Ureter (tissue), 1 donor: ENCODE results near the gene ZNF286A. TPM values are rescaled to one million over a fixed set of nuclear protein-coding genes. Genes with fewer than 3 reads are reported as not detected.
"Not testable (repeated sequence)": the region's sequence is repeated elsewhere in the genome, so short reads cannot be mapped to it uniquely, and the experiment has no call there.

ENCODE experiments used
- DNase-seq: peaks from one replicate; pipeline ENCODE4 v3.0.0-alpha.2; 2020; ENCODE audit warnings: low spot score
- total RNA-seq: library from RNA; stranded (reverse); gene quantifications from one replicate; pipeline ENCODE4 v1.2.4, GENCODE V29; 2023
- donor health status: DM: yes; HTN: yes; CAD: no.

ZNF286A gene
- total RNA-seq, 1 donor from 2014 or later: 14.2 TPM

DNA sequence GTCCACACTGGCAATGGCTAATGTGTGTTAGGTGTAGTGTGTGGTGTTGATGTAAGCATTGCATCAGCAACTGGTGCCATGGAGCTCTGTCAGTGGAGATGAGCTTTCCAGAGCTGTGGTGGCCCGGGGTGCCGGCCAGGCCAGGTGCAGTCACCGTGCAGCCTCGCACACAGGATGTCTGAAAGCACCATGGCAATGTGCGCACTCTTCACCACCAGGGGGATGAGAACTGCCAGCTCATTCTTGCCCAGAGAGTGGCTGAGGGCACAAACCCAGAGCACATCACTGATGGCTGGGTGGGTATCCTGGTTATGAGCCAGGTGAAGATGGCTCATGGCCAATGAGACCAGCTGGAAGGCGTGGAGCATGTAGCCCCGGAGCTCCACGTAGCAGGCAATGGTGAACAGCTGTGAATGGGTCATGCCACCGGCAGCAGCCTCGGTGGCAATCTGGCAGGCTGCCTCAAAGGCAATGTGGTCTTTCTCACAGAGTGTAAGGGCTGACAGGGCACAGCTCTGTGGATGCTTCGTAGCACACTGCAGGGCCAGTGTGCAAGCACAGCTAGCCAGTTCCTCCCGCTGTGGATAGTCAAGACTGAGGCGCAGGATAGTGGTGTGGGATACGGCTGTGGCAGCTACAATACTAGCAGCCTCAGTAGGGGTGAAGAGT, 69.4 kb downstream of the ZNF286A start:
- not testable (repeated sequence) for DNase-seq

Other genes starting within 250 kb of the ZNF286A start
- 25.4 TPM for gene CDRT4, start 232.1 kb upstream of the ZNF286A start, total RNA-seq
- 39.3 TPM for gene TVP23C, start 136.3 kb upstream of the ZNF286A start, total RNA-seq
- gene FBXW10B, start 80.0 kb upstream of the ZNF286A start, total RNA-seq: 15.4 TPM
- 68.6 TPM for gene TRIM16, start 15.4 kb upstream of the ZNF286A start, total RNA-seq
- 0.47 TPM for gene TBC1D26, start 32.5 kb downstream of the ZNF286A start, total RNA-seq
- 5.2 TPM for gene ADORA2B, start 245.4 kb downstream of the ZNF286A start, total RNA-seq